GF-D8 (cell line): Measurements from ENCODE around the gene LLGL2.
"Not testable (repeated sequence)": the region's sequence is repeated elsewhere in the genome, so short reads cannot be mapped to it uniquely, and the experiment has no call there.

ENCODE experiments used
- DNase-seq: peaks from one replicate; lab custom pipeline; 2025; lab: John Stamatoyannopoulos, UW

LLGL2 gene

GRCh38 chr17:75592348-75593020 is 67.0 kb downstream of the LLGL2 start:
- no peak for DNase-seq

GRCh38 chr17:75593430-75593829 is 67.9 kb downstream of the LLGL2 start:
- not testable (repeated sequence) for DNase-seq

GRCh38 chr17:75594499-75595283 is 69.2 kb downstream of the LLGL2 start:
- no peak for DNase-seq

- no peak for DNase-seq
Measured at GRCh38 chr17:75595284-75595919, 69.9 kb downstream of the LLGL2 start.

- no peak for DNase-seq
Measured at GRCh38 chr17:75595920-75596313, 70.4 kb downstream of the LLGL2 start.

- no peak for DNase-seq
Measured at GRCh38 chr17:75596320-75597087, 71.0 kb downstream of the LLGL2 start.

- DNase-seq, result peak; percentile 5
Measured at GRCh38 chr17:75601057-75601987, 75.8 kb downstream of the LLGL2 start.

GRCh38 chr17:75602644-75603043 is 77.1 kb downstream of the LLGL2 start:
- DNase-seq, result no peak

- no peak for DNase-seq
Measured at GRCh38 chr17:75603123-75603522, 77.6 kb downstream of the LLGL2 start.

- no peak for DNase-seq
Measured at GRCh38 chr17:75604034-75604695, 78.7 kb downstream of the LLGL2 start.

- no peak for DNase-seq
Measured at GRCh38 chr17:75605790-75606189, 80.3 kb downstream of the LLGL2 start.

- DNase-seq, result no peak
Measured at GRCh38 chr17:75607086-75607485, 81.6 kb downstream of the LLGL2 start.

GRCh38 chr17:75610103-75610984 is 84.8 kb downstream of the LLGL2 start:
- no peak for DNase-seq

GRCh38 chr17:75611851-75612429 is 86.4 kb downstream of the LLGL2 start:
- no peak for DNase-seq

GRCh38 chr17:75612906-75613626 is 87.6 kb downstream of the LLGL2 start:
- no peak for DNase-seq

GRCh38 chr17:75614006-75614405 is 88.5 kb downstream of the LLGL2 start:
- DNase-seq, result no peak

GRCh38 chr17:75614556-75615270 is 89.2 kb downstream of the LLGL2 start:
- DNase-seq, result no peak

- no peak for DNase-seq
Measured at GRCh38 chr17:75615301-75615700, 89.8 kb downstream of the LLGL2 start.
